Measurements from ENCODE around the gene HOXB9. TPM values are rescaled to one million over a fixed set of nuclear protein-coding genes. Genes with fewer than 3 reads are reported as not detected.

HOXB9 gene
- total RNA-seq, 2 experiments from 2014 or later = not detected

GRCh38 chr17:48640858-48641180 is 14.7 kb upstream of the HOXB9 start:
- no peak for ATAC-seq (ENCODE audit: poor library complexity)
- peaks cover 86 to 98% of the 10 kb centered on the region in 2 experiments for H3K27me3 ChIP-seq (ENCODE audit: control insufficient read depth in 1 of 2, insufficient read depth in 2 of 2, low read length in 2 of 2)

DNA sequence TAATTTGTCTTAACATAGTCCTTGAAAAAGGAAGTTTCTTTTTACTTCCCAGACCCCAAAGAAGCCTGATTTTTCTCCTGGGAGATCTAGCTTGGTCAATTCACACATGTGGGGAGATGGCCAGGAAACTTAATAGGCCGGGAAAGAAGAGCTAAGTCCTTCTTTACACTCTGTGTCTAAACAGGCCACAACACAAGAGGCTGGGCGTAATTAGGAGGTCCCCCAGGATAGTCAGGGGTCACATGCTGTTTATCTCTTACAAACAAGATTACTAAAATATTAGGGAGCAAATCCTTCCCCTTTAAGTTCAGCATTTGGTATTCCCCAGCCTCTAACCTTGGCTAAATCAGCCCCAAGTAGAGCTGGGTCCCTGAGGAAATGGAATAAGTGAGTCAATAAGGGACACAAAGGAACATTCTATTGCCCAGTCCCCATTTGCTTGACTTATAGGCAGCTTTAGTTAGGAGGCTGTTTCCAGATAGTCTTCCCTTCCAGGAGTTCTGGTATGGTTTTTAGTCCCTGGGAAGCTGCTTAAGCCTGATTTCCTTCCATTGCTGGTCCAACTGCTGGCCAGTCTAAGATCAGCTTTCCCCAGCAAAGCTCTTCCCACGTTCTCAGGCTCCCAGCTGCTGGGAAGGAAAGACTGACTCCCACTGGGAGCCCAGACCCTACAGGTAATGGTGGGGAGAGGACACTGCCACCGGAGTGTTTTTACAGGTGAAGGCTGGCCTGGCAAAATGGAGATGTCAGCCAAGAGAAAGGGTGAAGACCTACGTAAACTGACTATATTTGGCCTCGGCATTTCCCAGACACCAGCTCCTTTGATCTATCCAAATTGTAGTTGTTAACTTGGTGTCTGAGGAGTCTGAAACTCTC is 14.1 kb upstream of the HOXB9 start:
- Mint-ChIP-seq H3K27me3 (peaks cover 100% of the 10 kb centered on the region), H3K4me1 (ENCODE audit: low read depth) (peaks cover 14% of the 10 kb centered on the region), H3K9me3 (no peaks in the 10 kb centered on the region), H3K36me3 (ENCODE audit: low read depth) (no peaks in the 10 kb centered on the region), H3K27ac (no peak overlapping the region), H3K4me3 (no peak overlapping the region)
- no peak for ATAC-seq (ENCODE audit: poor library complexity)
- no peak for DNase-seq
- Histone ChIP-seq H3K27me3 (ENCODE audit: control insufficient read depth in 1 of 2, insufficient read depth in 2 of 2, low read length in 2 of 2) (peaks cover 86 to 98% of the 10 kb centered on the region in 2 experiments), H3K27ac (ENCODE audit: low read depth in 1 of 2, low read length in 2 of 2) (no peak overlapping the region), H3K9me3 (ENCODE audit: control insufficient read depth in 1 of 2, insufficient read depth in 1 of 2, low read length in 2 of 2) (peaks cover 0 to 16% of the 10 kb centered on the region in 2 experiments), H3K36me3 (ENCODE audit: insufficient read depth, low read length) (no peaks in the 10 kb centered on the region), H3K4me1 (ENCODE audit: insufficient read depth, low read length) (peaks cover 24% of the 10 kb centered on the region), H3K4me3 (ENCODE audit: low read length) (no peak overlapping the region)
- intact Hi-C loops (cut with DNase I, micrococcal nuclease) = no loop called here
- ChIA-PET CTCF (no interaction called here), POLR2A (no interaction called here)
- TF ChIP-seq, protein P1, sequence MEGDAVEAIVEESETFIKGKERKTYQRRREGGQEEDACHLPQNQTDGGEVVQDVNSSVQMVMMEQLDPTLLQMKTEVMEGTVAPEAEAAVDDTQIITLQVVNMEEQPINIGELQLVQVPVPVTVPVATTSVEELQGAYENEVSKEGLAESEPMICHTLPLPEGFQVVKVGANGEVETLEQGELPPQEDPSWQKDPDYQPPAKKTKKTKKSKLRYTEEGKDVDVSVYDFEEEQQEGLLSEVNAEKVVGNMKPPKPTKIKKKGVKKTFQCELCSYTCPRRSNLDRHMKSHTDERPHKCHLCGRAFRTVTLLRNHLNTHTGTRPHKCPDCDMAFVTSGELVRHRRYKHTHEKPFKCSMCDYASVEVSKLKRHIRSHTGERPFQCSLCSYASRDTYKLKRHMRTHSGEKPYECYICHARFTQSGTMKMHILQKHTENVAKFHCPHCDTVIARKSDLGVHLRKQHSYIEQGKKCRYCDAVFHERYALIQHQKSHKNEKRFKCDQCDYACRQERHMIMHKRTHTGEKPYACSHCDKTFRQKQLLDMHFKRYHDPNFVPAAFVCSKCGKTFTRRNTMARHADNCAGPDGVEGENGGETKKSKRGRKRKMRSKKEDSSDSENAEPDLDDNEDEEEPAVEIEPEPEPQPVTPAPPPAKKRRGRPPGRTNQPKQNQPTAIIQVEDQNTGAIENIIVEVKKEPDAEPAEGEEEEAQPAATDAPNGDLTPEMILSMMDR (IDR thresholded peaks at IDR 0.05) = no peak

More at GRCh38 chr17:48640858-48641180, 14.7 kb upstream of the HOXB9 start:
- POLR2A ChIA-PET = no interaction called here
- H3K27ac Mint-ChIP-seq = no peak overlapping the region
- Histone ChIP-seq H3K4me1 (ENCODE audit: insufficient read depth, low read length) (peaks cover 26% of the 10 kb centered on the region), H3K27ac (ENCODE audit: low read depth in 1 of 2, low read length in 2 of 2) (no peak overlapping the region), H3K36me3 (ENCODE audit: insufficient read depth, low read length) (no peaks in the 10 kb centered on the region), H3K9me3 (ENCODE audit: control insufficient read depth in 1 of 2, insufficient read depth in 1 of 2, low read length in 2 of 2) (peaks cover 0 to 18% of the 10 kb centered on the region in 2 experiments), H3K4me3 (ENCODE audit: low read length) (no peak overlapping the region)
- no peak overlapping the region for H3K4me3 Mint-ChIP-seq
- intact Hi-C loops (cut with DNase I, micrococcal nuclease) = no loop called here
- peaks cover 100% of the 10 kb centered on the region for H3K27me3 Mint-ChIP-seq
- peaks cover 19% of the 10 kb centered on the region for H3K4me1 Mint-ChIP-seq (ENCODE audit: low read depth)
- H3K36me3 Mint-ChIP-seq (ENCODE audit: low read depth) = no peaks in the 10 kb centered on the region
- CTCF ChIA-PET = no interaction called here
- DNase-seq = no peak
- no peaks in the 10 kb centered on the region for H3K9me3 Mint-ChIP-seq
- TF ChIP-seq, protein P1 (IDR thresholded peaks at IDR 0.05) = no peak

- no peaks in the 10 kb centered on the region for H3K36me3 ChIP-seq (ENCODE audit: insufficient read depth, low read length)
- H3K27ac ChIP-seq (ENCODE audit: low read depth in 1 of 2, low read length in 2 of 2) = no peak overlapping the region
- peaks cover 14% of the 10 kb centered on the region for H3K4me1 Mint-ChIP-seq (ENCODE audit: low read depth)
- ChIA-PET CTCF (no interaction called here), POLR2A (no interaction called here)
- no peak overlapping the region for H3K27ac Mint-ChIP-seq
- DNase-seq (no peak), ATAC-seq (ENCODE audit: poor library complexity) (no peak)
- TF ChIP-seq, protein P1 (IDR thresholded peaks at IDR 0.05) = no peak
- H3K27me3 ChIP-seq (ENCODE audit: control insufficient read depth in 1 of 2, insufficient read depth in 2 of 2, low read length in 2 of 2) = peaks cover 88 to 98% of the 10 kb centered on the region in 2 experiments
- intact Hi-C loops (cut with DNase I, micrococcal nuclease) = no loop called here
- H3K27me3 Mint-ChIP-seq = peaks cover 100% of the 10 kb centered on the region
- peaks cover 29% of the 10 kb centered on the region for H3K4me1 ChIP-seq (ENCODE audit: insufficient read depth, low read length)
- H3K4me3 Mint-ChIP-seq = no peak overlapping the region
- H3K36me3 Mint-ChIP-seq (ENCODE audit: low read depth) = no peaks in the 10 kb centered on the region
- peaks cover 0 to 21% of the 10 kb centered on the region in 2 experiments for H3K9me3 ChIP-seq (ENCODE audit: control insufficient read depth in 1 of 2, insufficient read depth in 1 of 2, low read length in 2 of 2)
- H3K4me3 ChIP-seq (ENCODE audit: low read length) = no peak overlapping the region
- no peaks in the 10 kb centered on the region for H3K9me3 Mint-ChIP-seq
Measured at GRCh38 chr17:48639136-48639535, 13.0 kb upstream of the HOXB9 start.

Data from CD4-positive, alpha-beta T cell (primary cell).